Endothelial cell of umbilical vein (primary cell): ENCODE measurements around the gene B4GALNT3. TPM values are rescaled to one million over a fixed set of nuclear protein-coding genes. Genes with fewer than 3 reads are reported as not detected.

Experiments
- BruUV-seq: library from RNA; stranded (reverse); fragments of 400-500 nt; replicated peaks from 2 replicates; lab custom pipeline; 2021; lab: Mats Ljungman, UMichigan
- CTCF ChIA-PET: fragments of 300-600, 350-600 bp; sonication (Branson Sonifier 250); formaldehyde crosslinking; loops from one replicate; lab custom pipeline; 2021; ENCODE audit warnings: antibody characterized with exemption, inconsistent platforms; lab: Charles Lee
- POLR2A ChIA-PET: fragments of 300-600, 350-600 bp; sonication (Branson Sonifier 250); formaldehyde crosslinking; loops from one replicate; lab custom pipeline; 2021; ENCODE audit warnings: antibody characterized with exemption, inconsistent platforms; lab: Charles Lee
- DNase-seq: peaks from one replicate; pipeline ENCODE4 v3.0.0-alpha.2; 2011; ENCODE audit warnings: low read depth, low spot score
- FAIRE-seq: peaks from 2 replicates; lab custom pipeline; 2011; peaks lifted over from hg19 to GRCh38; lab: Jason Lieb, UNC
- H2AFZ ChIP-seq: 2 replicates; pipeline ENCODE4 v1.6.0; 2012; ENCODE audit warnings: low read depth, low read length, control low read depth, inconsistent platforms
- H3K27ac ChIP-seq: 2 replicates; pipeline ENCODE4 v1.5.1; 2011; ENCODE audit warnings: low read depth, mild to moderate bottlenecking, control low read depth, low read length, moderate library complexity; ENCODE audit not compliant: insufficient read depth
- H3K27me3 ChIP-seq, 2 experiments: 2 replicates each; pipeline versions ENCODE4 v1.6.0 to v1.6.1; 2011; ENCODE audit warnings: low read length in 2 of 2, mixed read lengths in 1 of 2; ENCODE audit not compliant: control insufficient read depth in 2 of 2, insufficient read depth in 2 of 2
- H3K36me3 ChIP-seq, 2 experiments: 2 replicates in 1 of 2; 3 replicates in 1 of 2; pipeline ENCODE4 v1.5.1; 2011; ENCODE audit warnings: low read length in 2 of 2, mild to moderate bottlenecking in 1 of 2, moderate library complexity in 1 of 2; ENCODE audit not compliant: control insufficient read depth in 2 of 2, insufficient read depth in 2 of 2; ENCODE audit errors: extremely low read depth in 1 of 2
- H3K4me1 ChIP-seq: 3 replicates; pipeline ENCODE4 v1.5.1; 2011; ENCODE audit warnings: mild to moderate bottlenecking, low read length; ENCODE audit not compliant: control insufficient read depth, insufficient read depth; ENCODE audit errors: extremely low read depth
- H3K4me2 ChIP-seq: 2 replicates; pipeline ENCODE4 v1.6.1; 2011; ENCODE audit warnings: low read length, control low read depth, mixed read lengths; ENCODE audit not compliant: insufficient read depth
- H3K4me3 ChIP-seq, 3 experiments: fragments of 200-600 bp in 1 of 3; sonication (generic), shearing (Covaris generic) in 1 of 3; replicated peaks in 1 of 3; 2 replicates each; pipeline ENCODE4 v1.5.1; 2011 to 2016; ENCODE audit warnings: control low read depth in 3 of 3, low read length in 3 of 3, mild to moderate bottlenecking in 2 of 3, inconsistent platforms in 1 of 3, low read depth in 1 of 3, moderate library complexity in 1 of 3; ENCODE audit not compliant: insufficient read depth in 1 of 3
- H3K79me2 ChIP-seq: 2 replicates; pipeline ENCODE4 v1.6.0; 2012; ENCODE audit warnings: low read length, inconsistent platforms; ENCODE audit not compliant: control insufficient read depth, insufficient read depth
- H3K9ac ChIP-seq: replicated peaks from 2 replicates; pipeline ENCODE3; 2011; ENCODE audit warnings: low read length, control low read depth; ENCODE audit not compliant: insufficient read depth; ENCODE audit errors: extremely low read depth
- H3K9me1 ChIP-seq: replicated peaks from 3 replicates; pipeline ENCODE4 v1.6.0; 2011; ENCODE audit warnings: mild to moderate bottlenecking, low read length; ENCODE audit not compliant: control insufficient read depth, insufficient read depth; ENCODE audit errors: extremely low read depth
- H3K9me3 ChIP-seq: replicated peaks from 2 replicates; pipeline ENCODE4 v1.5.1; 2012; ENCODE audit warnings: low read length, inconsistent platforms; ENCODE audit not compliant: control insufficient read depth, insufficient read depth
- H4K20me1 ChIP-seq: replicated peaks from 2 replicates; pipeline ENCODE3; 2011; ENCODE audit warnings: mild to moderate bottlenecking, low read length; ENCODE audit not compliant: control insufficient read depth, insufficient read depth; ENCODE audit errors: extremely low read depth
- FOS ChIP-seq: IDR thresholded peaks from 2 replicates; pipeline ENCODE4 v1.6.1; 2011; ENCODE audit warnings: mild to moderate bottlenecking, low read length, moderate library complexity, borderline replicate concordance; ENCODE audit not compliant: insufficient read depth
- JUN ChIP-seq: IDR thresholded peaks from 2 replicates; pipeline ENCODE4 v1.6.1; 2011; ENCODE audit warnings: borderline replicate concordance, low read depth; ENCODE audit not compliant: insufficient read length, insufficient read depth
- POLR2A ChIP-seq: IDR thresholded peaks from 2 replicates; pipeline ENCODE4 v1.6.1; 2012; ENCODE audit warnings: low read depth, mild to moderate bottlenecking, control low read depth, low read length
- dilution Hi-C: fragments of 300-500 bp; cut with MboI; formaldehyde crosslinking; loops from one replicate; pipeline ENCODE4 v1.15.0; 2019; ENCODE audit warnings: low sequenced_read_pairs; ENCODE audit not compliant: extremely low pct_ligation_motif_present
- intact Hi-C: fragments of 100-400 bp; cut with micrococcal nuclease; formaldehyde crosslinking; loops from one replicate; pipeline ENCODE4 v1.10.0; 2022
- polyA plus RNA-seq, 4 experiments: library from polyadenylated mRNA; depleted of rRNA in 3 of 4; stranded (reverse) in 3 of 4; unstranded in 1 of 4; fragments of >200 nt; gene quantifications; 2 replicates each; pipeline versions ENCODE4 v1.2.1 to v1.2.3, GENCODE V29; 2011 to 2012; ENCODE audit warnings: missing spikeins in 1 of 4
- total RNA-seq: library from RNA; stranded (reverse); gene quantifications from 2 replicates; pipeline ENCODE4 v1.2.3, GENCODE V29; 2021
- TF ChIP-seq, protein P1 (sequence below): IDR thresholded peaks from 2 replicates; pipeline ENCODE4 v1.6.1; 2011; ENCODE audit not compliant: insufficient read depth, insufficient read length

Gene B4GALNT3
- total and polyA plus RNA-seq, 2 donors (not counting 3 experiments of a cell fraction or from before 2014, with no cell fraction given) = 0.07 TPM; not detected in 1

DNA sequence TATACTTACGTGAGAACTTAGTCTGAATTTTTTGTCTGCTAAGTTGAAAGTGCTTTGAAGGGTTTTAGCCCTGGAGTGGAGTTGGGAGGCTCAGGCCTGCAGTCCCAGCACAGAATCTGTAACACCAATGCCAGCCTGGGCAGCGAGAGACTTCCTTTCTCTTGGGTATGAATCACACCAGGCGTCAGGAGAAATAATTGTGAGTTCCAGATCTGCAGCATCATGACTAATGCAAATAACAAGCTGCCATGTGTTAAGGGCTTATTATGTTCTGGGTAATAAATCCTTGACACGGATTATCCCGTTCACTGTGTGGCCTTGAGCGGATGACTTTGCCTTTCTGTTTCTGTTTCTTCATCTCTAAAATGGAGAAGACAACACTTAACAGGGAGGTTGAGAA is 70.6 kb downstream of the B4GALNT3 start:
- Histone ChIP-seq H3K36me3 (no peaks in the 10 kb centered on the region), H4K20me1 (no peaks in the 10 kb centered on the region), H2AFZ (no peak overlapping the region), H3K9me3 (no peaks in the 10 kb centered on the region), H3K4me2 (no peak overlapping the region), H3K27me3 (peaks cover 2 to 6% of the 10 kb centered on the region in 2 experiments), H3K79me2 (no peaks in the 10 kb centered on the region), H3K4me1 (peaks cover 7% of the 10 kb centered on the region), H3K27ac (no peak overlapping the region), H3K4me3 (no peak overlapping the region), H3K9me1 (no peaks in the 10 kb centered on the region), H3K9ac (no peak overlapping the region)
- DNase-seq (peak; percentile 79), FAIRE-seq (peak; percentile 92)
- TF ChIP-seq JUN (peak; percentile 58), FOS (peak; percentile 71), POLR2A (no peak)
- TF ChIP-seq, protein P1, sequence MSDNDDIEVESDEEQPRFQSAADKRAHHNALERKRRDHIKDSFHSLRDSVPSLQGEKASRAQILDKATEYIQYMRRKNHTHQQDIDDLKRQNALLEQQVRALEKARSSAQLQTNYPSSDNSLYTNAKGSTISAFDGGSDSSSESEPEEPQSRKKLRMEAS = no peak
- intact Hi-C loops = no loop called here
- ChIA-PET CTCF (interaction anchor here (0.6 to 2.0 kb wide), 10 partner anchors 8 to 88 kb away, joined by 3 to 14 read pairs (median 4); no protein-coding TSS in a partner anchor), POLR2A (no interaction called here)
- no TSS peak for BruUV-seq
- dilution Hi-C loops = no loop called here

DNA sequence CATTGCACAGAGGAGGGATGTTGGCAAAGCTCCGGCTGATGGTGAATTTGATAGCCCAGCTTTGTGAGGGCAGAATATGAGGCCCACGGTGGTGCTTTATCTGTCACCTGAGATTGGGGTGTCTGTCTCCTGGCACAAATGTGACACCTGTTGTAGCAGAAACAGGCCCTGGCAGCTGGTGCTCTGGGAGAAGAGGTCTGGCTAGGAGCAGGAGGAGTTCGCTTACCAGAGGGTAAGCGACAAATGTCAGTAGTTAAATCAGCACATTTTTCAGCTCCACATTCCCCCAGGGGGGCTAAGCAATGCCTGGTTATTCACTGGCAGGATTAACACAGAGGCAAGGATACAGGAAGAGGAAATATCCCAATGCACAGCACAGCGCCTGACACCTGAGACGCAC is 71.1 kb downstream of the B4GALNT3 start:
- Histone ChIP-seq H3K27ac (no peak overlapping the region), H3K9me1 (no peaks in the 10 kb centered on the region), H3K4me1 (peaks cover 7% of the 10 kb centered on the region), H2AFZ (no peak overlapping the region), H3K4me3 (no peak overlapping the region), H3K4me2 (no peak overlapping the region), H3K36me3 (no peaks in the 10 kb centered on the region), H3K9ac (no peak overlapping the region), H3K27me3 (peaks cover 2 to 8% of the 10 kb centered on the region in 2 experiments), H4K20me1 (no peaks in the 10 kb centered on the region), H3K79me2 (no peaks in the 10 kb centered on the region), H3K9me3 (no peaks in the 10 kb centered on the region)
- no peak for TF ChIP-seq POLR2A
- TF ChIP-seq, protein P1 = no peak
- FAIRE-seq (no peak), DNase-seq (no peak)
- ChIA-PET CTCF (interaction anchor here (0.6 to 2.0 kb wide), 10 partner anchors 8 to 89 kb away, joined by 3 to 14 read pairs (median 4); no protein-coding TSS in a partner anchor), POLR2A (no interaction called here)
- BruUV-seq = no TSS peak
- dilution Hi-C loops = no loop called here
- intact Hi-C loops = no loop called here
